GM19324 (cell line): ENCODE data around the gene AFG1L.
A peak's percentile ranks its signal among the peaks of the same experiment; 100 is the strongest.
"Not testable (repeated sequence)": the region's sequence is repeated elsewhere in the genome, so short reads cannot be mapped to it uniquely, and the experiment has no call there.

ENCODE experiments used
- ATAC-seq: cut with Tn5 transposase; IDR thresholded peaks from one replicate; pipeline ENCODE4 v1.9.1; 2021; ENCODE audit warnings: mild to moderate bottlenecking, moderate library complexity; ENCODE audit not compliant: unreplicated experiment, low FRiP score

The AFG1L gene

DNA sequence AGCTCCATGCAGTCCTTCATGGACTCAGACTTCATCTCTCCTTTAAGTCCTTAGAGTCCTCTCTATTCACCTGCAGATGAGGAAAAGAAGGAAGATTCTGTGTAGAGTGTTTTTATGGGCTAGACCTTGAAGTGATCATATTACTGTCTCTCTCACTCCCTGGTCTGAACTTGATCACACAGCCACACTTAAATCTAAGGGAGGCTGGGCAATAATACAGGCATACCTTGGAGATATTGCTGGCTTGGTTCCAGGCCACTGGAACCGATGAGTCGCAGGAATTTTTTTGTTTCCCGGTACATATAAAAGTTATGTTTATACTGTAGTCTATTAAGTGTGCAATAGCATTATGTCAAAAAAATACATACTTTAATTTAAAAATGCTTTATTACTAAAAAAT, 206.7 kb downstream of the AFG1L start:
- ATAC-seq = no peak

DNA sequence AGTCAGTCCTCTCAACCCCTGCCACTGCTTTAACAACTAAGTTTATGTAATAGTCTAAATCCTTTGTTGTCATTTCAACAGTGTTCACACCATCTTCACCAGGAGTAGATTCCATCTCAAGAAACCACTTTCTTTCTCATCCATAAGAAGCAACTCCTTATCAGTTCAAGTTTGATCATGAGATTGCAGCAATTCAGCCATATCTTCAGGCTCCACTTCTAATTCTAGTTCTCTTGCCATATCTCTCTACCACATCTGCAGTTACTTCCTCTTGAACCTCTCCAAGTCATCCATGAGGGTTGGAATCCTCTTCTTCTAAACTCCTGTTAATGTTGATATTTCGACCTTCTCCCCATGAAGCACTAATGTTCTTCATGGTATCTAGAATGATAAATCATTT, 208.0 kb downstream of the AFG1L start:
- no peak for ATAC-seq

DNA sequence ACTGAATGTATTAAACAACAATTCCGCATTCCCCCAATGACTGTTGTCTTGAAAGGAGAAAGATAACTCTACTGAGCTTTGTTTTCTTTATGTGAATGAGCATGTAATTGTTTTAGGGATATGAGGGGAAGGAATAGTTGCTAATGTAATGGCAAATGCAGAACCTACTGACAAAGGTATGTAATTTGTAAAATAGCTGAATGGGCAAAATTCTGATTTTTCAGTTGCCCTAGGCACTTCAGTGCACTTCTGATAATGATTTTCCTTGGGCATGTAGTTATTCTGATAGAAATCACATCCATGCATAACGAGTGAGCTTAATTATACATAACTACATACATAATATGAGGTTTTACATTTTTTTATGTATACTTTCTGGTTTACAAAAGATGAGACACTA, 212.5 kb downstream of the AFG1L start:
- no peak for ATAC-seq

DNA sequence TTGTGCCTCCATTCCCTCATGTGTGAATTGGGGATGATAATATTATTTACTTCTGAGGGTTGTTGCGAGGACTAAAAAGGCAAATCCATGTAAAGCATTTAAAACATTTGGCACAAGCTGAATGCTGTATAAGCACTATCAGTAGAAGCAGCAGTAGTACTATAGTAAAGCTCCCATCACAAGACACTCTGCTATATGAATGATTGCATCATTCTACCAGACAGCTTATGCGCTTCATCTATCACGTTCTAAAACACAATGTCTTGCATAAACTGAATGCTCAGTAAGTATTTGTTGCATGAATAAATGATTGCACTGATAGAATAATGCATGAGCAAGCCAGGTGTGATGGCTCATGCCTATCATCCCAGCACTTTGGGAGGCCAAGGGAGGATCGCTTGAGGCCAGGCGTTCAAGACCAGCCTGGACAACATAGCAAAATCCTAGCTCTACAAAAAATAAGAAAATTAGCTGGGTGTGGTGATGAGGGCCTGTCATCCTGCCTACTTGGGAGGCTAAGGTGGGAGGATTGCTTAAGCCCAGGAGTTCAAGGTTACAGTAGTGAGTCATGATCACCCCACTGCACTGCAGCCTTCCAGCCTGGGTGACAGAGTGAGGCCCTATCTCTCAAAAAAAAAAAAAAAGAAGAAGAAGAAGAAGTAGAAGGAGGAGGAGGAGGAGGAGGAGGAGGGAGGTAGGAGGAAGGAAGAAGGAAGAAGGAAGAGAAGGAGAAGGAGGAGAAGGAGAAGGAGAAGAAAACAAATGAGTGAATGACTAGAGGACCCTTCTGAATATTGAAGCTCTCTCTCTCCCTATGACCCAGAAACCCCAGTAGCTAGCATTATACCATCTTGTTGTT, 215.8 kb downstream of the AFG1L start:
- no peak for ATAC-seq

DNA sequence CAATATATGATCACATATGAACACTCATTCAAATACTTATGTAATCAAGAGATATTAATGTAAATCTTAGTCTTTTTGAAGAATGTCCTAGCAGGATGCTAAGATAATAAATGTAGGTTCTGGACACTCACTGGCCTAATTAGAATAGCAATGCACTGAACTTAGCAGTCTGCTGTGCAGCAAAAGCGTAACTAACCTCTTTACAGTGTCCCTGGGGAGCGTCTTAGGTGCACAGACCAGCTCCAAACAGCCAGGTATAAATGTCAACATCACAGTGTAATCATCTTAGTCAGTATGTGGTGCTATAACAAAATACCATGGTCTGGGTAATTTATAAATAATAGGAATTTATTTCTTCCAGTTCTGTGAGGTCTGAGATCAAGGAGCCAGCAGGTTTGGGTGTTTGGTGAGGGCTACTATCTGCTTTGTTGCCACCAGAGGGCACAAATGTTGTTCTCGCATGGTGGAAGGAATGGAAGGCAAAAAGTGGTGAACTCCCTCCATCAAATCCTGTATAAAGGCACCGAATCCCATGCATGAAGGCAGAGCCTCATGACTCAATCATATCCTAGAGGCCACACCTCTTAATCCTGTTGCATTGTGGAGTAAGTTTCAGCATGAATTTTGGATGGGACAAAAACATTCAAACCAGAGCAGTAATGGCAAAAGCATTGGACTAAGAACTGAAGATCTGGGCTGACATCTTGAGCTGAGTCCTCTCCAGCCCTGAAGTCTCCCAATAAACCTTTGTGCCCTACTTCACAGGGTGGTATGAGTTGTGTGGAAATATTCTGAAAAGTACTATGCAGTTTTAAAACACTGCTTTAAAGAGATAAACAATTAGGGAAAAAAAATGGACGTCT, 224.1 kb downstream of the AFG1L start:
- ATAC-seq = no peak

DNA sequence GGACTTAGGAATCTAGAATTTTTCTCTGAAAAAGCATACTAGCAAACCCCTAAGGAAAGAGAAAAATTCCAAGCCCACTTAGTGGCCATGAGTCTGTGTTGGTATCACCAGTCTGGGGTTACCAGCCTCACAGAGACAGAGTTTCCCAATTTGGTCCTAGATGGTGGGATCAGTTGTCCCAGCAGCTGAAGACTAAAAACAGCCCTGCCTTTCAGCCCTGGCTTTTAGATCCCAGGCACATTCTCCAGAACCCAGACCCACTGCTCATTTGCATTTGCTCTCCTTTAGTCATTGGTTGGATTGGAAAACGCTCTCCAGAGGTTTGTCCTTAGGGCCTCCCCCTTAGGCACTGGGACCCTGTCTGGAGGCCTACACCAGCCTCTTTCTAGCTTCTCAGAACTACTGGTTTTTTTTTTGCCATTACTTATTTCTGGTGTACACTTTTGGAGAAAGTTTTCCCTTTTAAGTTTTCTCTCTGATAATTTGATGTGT, 226.8 kb downstream of the AFG1L start:
- ATAC-seq = no peak

DNA sequence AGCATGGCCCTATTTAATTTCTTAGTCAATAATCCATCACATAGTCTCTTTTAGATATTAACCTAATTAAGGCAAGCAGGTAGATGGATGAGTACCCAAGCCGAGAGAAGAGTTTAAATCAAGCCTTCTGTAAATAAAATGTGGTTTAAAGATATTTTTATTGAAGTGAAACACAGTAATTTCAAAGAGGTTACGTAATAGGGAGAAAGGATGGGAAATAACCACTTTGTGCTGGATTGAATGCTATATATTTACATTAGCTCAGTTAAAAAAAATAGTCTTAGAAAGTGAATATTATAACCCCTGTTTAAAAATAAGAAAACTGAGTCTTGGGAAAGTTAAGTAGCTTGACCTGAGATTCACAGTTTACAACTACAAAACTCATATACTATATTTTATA, 228.8 kb downstream of the AFG1L start:
- no peak for ATAC-seq

DNA sequence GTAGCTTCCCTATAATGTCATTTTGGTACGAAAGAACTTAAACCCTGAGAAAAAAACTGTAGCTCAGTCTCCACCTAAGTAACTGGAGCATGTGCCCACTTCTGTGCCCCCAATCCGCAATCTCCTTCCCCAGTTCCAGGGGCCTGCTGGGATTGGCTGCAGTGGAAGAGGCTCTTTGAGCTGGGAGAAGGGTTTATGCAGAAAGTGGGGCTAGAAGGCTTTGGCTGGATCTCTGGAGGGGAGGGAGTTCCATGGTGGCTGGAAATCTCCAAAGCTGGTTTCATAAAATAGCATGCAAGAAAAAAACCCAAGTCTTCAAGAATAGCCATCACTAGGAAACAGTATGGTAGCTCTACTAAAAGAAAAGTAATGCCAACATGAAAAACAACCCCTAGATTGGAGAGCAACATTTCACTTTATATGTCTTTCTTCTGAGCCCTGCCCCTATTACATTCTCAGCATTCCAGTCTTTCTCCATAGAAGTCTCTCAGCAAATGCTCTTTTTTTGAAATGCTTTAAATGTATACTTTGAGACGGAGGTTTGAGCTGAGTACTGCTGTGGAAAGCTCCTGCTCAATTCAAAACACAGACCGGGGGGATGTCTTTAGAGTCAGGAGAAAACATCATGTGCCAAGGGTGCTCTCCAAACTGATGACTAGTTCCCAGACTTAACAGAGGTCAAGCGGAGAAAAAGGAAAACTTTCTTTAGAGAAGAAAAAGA, 229.8 kb downstream of the AFG1L start:
- no peak for ATAC-seq

DNA sequence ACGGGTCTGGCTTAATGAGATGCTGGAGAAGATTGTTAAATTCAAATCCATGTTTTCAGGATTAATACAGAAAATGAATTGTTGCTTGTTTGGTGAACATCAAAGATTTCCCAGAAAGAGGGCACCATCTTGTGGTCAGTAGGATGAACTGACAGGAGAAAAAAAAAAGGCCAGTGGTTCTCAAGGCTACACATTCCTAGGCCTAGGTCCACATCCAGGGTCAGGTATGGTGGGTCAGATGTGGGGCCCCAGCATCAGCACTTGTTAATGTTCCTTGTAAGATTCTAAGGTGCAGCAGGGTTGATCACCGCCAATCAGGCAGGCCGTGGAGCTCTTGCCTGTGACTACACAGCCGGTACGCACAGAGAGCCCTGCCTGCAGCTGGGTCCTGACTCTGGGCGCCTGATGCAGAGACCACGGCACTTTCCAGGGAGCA, 231.9 kb downstream of the AFG1L start:
- ATAC-seq = no peak

DNA sequence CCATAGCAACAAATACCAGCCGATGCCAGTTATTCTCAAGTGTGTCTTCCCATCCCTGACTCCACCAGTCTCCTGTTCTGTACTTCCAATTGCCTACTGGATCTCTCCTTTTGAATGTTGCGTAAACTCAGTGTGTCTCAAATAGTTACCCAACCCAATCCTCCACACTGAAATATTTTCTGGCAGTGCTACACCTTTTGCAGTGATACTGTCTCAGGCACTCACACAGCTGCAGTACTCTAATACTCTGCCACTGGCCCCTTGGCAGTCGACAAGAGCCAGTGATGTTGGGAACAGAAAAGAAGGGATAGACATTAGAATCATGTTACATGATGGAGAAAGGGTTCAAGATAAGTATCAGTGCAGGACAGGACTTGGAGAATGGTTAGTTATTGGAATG, 234.0 kb downstream of the AFG1L start:
- ATAC-seq = no peak

DNA sequence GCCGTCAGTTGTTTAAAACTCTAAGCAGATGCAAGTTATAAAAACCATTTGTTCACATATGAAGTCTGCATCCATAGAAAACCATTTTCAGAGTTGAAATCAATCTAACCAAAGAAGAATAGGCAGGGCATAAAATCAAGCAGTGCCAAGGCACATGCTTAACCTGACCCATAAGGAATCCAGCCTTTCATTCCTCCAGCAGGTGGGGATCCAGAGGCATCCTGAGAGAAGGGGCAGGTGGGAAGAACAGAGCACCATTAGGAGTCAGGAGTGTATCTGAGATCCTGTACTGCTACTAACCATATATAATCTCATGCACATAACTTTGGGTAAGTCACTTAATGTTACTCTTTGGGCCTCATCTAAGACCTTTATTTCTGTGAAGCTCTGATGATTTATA, 236.5 kb downstream of the AFG1L start:
- no peak for ATAC-seq

DNA sequence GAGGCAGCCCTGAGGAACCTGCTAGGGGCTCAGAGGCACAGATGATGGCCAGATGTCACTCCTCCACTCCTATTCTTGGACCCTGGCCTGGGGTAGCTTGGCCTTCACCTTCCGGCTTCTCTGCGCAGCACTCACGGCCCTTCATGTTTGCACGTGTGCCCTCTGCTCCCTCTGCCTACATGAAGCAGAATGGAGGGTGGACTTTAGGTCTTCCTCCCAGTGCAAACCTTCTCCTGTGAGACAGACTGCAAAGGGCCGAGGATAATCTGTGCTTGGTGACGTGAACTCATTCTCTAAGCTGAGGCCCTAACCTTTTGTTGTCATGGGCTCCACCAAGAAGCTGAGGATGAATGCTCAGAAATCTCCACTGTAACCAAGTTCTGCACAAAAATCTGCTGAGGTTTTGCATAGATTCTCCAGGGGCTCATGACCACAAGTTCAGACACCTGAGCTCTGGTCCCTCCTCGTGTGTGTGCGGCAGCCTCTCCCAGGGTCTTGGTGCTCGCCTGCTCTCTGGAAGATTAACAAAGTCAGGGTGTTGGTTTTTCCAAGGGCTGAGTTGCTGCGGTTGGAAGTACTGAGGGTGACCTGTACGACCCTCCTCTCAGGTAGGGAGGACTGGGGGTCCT, 240.4 kb downstream of the AFG1L start:
- ATAC-seq = no peak

DNA sequence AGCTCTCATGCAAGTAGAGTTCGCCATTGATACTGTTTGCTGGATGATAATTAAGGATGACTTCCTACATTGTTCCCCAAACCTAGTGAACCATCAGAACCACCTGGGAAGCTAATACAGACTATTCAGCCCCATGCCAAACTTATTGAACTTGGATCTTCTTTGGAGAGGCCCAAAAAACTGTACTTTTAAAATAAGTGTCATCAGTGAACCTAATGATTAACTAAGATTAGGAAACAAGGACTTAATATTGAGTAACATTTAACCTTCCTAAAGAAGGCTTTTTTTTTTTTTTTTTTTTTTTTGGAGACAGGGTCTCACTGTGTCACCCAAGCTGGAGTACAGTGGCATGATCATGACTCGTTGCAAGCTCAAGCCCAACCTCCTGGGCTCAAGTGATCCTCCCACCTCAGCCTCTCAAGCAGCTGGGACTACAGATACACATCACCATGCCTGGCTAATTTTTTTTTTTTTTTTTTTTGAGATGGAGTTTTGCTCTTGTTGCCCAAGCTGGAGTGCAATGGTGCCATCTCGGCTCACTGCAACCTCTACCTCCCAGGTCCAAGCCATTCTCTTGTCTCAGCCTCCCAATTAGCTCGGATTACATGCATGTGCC, 241.2 kb downstream of the AFG1L start:
- ATAC-seq = not testable (repeated sequence)

DNA sequence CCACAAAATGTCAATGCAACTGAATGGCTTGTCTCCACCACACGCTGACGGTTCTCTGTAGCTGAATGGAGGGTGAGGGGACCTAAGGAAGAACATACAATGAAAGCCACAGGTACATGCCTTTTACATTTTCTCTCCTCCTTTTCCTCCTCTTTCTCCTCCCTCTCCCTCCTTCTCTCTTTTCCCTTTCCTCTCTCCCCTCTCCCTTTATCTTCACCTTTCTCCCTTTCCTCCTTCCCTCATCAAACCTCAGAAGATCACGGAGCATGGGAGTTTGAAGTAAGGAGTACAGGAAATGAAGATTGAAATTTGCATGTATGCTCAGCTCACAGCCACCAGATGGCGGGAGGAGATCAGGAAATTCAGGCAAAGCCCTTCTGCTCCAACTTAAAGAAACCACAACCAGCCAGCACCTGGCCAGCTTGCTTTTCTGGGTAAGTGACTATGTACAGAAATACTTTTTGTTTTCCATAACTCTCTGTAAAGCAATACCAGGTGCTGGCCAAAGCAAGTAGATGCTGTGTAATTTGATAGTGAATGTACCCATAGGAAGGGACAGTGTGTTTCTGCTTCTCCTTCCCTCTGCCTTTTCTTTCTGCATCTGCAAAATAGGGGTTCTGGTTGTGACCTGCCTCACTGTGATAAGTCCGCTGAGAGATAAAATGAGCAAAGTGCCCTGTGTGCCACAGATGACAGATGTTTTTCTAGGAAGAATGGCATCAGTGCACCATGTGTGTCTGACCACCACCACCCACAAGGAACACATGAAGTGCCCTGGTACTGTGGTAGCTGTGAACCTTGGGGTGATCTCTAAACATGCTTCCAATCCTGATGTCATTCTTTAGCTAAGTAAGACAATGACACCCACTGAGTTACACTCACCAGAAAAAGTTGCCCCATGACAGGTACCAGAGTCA, 247.2 kb downstream of the AFG1L start:
- ATAC-seq = peak; percentile 60

DNA sequence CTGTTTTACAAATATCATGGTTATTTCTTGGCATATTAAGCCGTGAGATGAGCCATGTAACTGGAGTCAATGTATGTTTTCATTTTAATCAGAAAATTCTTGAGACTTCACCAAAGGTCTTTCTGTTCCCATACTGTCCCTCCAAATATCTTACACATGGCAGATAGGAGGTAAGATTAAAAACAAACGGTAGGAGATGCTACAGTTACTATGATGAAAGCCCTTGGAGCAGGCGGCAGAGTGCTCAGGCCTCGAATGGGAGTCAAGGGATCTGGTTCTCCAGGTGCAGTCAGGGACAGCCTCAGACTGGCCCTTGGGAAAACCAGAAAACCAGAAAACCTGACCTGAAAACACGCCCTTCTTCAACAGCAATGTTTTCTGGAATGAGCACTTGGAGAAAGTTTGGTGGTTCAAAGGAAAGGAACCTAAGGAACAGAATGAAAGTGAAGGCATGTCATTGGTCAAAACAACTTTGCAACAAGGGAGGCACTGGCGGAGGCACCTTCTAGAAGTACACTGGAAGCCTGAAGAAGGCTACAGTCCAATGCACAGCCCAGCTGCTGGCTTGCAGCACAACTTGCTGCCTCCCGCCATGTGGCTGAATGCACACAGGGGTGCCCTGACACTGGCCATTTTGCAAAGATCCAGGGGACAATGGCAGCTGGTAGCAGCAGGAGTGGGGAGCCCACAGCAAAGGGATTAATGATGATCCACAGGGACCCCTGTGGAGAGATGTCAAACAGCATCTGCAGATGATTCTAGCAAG, 248.5 kb downstream of the AFG1L start:
- no peak for ATAC-seq

DNA sequence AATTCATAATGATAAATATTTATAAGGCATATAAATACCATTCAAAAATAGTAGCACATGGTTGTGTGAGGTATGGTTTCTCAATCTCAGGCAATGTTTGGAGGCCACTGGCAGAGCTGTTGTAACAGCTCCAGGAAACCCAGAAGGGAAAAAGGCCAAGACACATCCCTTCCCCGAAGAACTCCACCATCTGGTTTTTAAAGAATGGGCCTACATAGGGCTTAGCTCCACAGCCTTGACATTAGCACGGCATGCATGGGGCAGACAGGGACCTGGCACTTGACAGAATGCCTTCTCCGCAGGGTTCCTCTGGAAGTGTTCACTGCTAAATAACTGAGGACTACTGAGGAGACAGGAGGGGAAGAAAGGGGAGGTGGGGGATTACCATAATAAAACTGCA, 249.8 kb downstream of the AFG1L start:
- no peak for ATAC-seq

DNA sequence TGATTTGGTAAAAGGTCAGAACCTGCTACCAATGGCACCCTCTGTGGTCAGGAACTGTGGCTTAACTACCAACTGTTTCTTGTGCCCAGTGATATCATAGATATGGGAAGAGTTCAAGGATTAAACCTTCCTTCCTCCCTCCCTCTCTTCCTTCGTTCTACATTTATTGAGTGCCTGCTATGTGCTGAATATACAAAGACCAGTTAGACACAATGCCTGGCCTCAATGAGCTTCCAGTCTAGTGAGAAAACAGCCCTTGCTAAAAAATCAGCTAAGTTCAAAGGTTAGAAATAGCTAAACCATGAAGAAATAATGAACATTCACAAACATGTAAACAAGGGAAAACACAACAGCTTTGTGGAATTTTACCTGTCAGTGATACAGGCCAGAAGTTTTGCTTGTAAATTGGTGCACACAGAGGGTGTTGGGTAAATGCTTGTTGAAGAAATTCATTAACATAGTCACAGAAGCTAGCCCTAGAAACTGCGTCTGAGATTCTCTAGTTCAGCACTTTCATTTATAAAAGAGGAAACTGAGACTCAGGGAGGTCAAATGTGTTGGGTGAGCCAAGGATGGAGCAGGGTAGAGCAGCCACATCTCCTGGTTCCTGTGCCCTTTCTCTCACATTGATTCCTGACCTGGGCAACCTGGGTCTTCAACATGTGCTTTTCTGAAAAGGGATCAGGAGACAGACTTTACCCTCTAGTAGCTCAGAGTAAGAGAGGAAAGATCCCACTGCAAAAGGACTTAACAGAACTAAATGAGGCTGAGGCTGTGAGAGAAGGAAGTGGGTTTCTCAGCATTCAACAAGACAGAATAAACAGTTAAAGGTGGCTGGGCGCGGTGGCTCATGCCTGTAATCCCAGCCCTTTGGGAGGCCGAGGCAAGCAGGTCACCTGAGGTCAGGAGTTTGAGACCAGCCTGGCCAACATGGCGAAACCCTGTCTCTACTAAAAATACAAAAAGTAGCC, 251.5 kb downstream of the AFG1L start:
- ATAC-seq = no peak
